H7 (cell line): Measurements from ENCODE around the gene ATOH7. TPM values are rescaled to one million over a fixed set of nuclear protein-coding genes. Genes with fewer than 3 reads are reported as not detected.

Source experiments
- total RNA-seq: library from RNA; depleted of rRNA; stranded (reverse); fragments of >200 nt; shearing (Covaris generic); gene quantifications from 2 replicates; pipeline ENCODE4 v1.2.3, GENCODE V29; 2014; rRNA removed

Gene ATOH7
- total RNA-seq, 1 experiment from 2014 or later, result not detected

Other genes starting within 250 kb of the ATOH7 start
- 16.2 and 27.8 TPM in 2 replicates for gene HERC4, start 156.8 kb downstream of the ATOH7 start, total RNA-seq
- gene MYPN, start 122.6 kb downstream of the ATOH7 start, total RNA-seq, result 0.04 TPM in 1 of 2 replicates, not detected in the other
- 12.5 and 21.9 TPM in 2 replicates for gene HNRNPH3, start 100.0 kb upstream of the ATOH7 start, total RNA-seq
- 1.4 and 3.4 TPM in 2 replicates for gene PBLD, start 100.8 kb upstream of the ATOH7 start, total RNA-seq
- 5.4 and 8.2 TPM in 2 replicates for gene RUFY2, start 175.2 kb upstream of the ATOH7 start, total RNA-seq
- gene DNA2, start 239.9 kb upstream of the ATOH7 start, total RNA-seq, result 39.4 and 48.0 TPM in 2 replicates